HepG2 (cell line): Measurements from ENCODE around the gene ZDHHC3. TPM values are rescaled to one million over a fixed set of nuclear protein-coding genes. Genes with fewer than 3 reads are reported as not detected.

Source experiments
- ATAC-seq: fragments of 200-7000 bp; cut with Tn5 transposase; 3 replicates; pipeline ENCODE4 v1.9.1; 2020; ENCODE audit warnings: mild to moderate bottlenecking, moderate library complexity
- BruUV-seq: library from RNA; stranded (reverse); fragments of 400-500 nt; replicated peaks from 2 replicates; lab custom pipeline; 2021; lab: Mats Ljungman, UMichigan
- CTCF ChIA-PET: fragments of 300-600 bp; formaldehyde crosslinking; extraction: SDS; loops from one replicate; lab custom pipeline; 2021; ENCODE audit warnings: low total read pairs, inconsistent platforms, low intra/inter-chr PET ratio; lab: Yijun Ruan, JAX
- POLR2A ChIA-PET: fragments of 350-600 bp; sonication (Branson Sonifier 250); formaldehyde crosslinking; loops from one replicate; lab custom pipeline; 2020; ENCODE audit warnings: antibody characterized with exemption, inconsistent platforms; lab: Yijun Ruan, JAX
- DNase-seq: peaks from one replicate; pipeline ENCODE4 v3.0.0-alpha.2; 2015; ENCODE audit warnings: low spot score
- FAIRE-seq: peaks from 3 replicates; lab custom pipeline; 2011; peaks lifted over from hg19 to GRCh38; lab: Jason Lieb, UNC
- H2AFZ ChIP-seq: one replicate; pipeline ENCODE4 v1.6.1; 2011; ENCODE audit warnings: low read length, inconsistent platforms
- H3K27ac ChIP-seq: fragments of 300-600 bp; 3 replicates; pipeline ENCODE4 v1.8.0; 2011; ENCODE audit warnings: mixed run types, mild to moderate bottlenecking, mixed read lengths, low read length, inconsistent platforms; ENCODE audit not compliant: insufficient read depth; ENCODE audit errors: extremely low read length
- H3K27me3 ChIP-seq, 2 experiments: fragments of 200-600 bp in 1 of 2; 2 replicates in 1 of 2; 3 replicates in 1 of 2; pipeline versions ENCODE4 v1.6.0 to v1.8.0; 2011; ENCODE audit warnings: low read length in 2 of 2, mild to moderate bottlenecking in 2 of 2, moderate library complexity in 2 of 2, inconsistent platforms in 1 of 2; ENCODE audit not compliant: insufficient read depth in 2 of 2, control insufficient read depth in 1 of 2
- H3K36me3 ChIP-seq, 2 experiments: fragments of 200-600 bp in 1 of 2; replicated peaks in 1 of 2; 2 replicates in 1 of 2; 3 replicates in 1 of 2; pipeline versions ENCODE4 v1.5.1 to v1.8.0; 2011; ENCODE audit warnings: low read length in 2 of 2, inconsistent platforms in 1 of 2; ENCODE audit not compliant: insufficient read depth in 2 of 2, control insufficient read depth in 1 of 2
- H3K4me1 ChIP-seq: 2 replicates; pipeline ENCODE4 v1.5.1; 2012; ENCODE audit warnings: low read length, inconsistent platforms; ENCODE audit not compliant: insufficient read depth
- H3K4me2 ChIP-seq: 2 replicates; pipeline ENCODE4 v1.6.0; 2011; ENCODE audit warnings: low read depth, low read length, inconsistent platforms
- H3K4me3 ChIP-seq, 3 experiments: fragments of 200-600 bp in 1 of 3; sonication (generic), shearing (Covaris generic) in 1 of 3; replicated peaks in 1 of 3; 2 replicates each; pipeline ENCODE4 v1.5.1; 2011 to 2016; ENCODE audit warnings: low read length in 3 of 3, inconsistent platforms in 2 of 3, low read depth in 2 of 3, mild to moderate bottlenecking in 2 of 3, control low read depth in 1 of 3, mixed read lengths in 1 of 3; ENCODE audit not compliant: insufficient read depth in 1 of 3
- H3K79me2 ChIP-seq: one replicate; pipeline ENCODE4 v1.6.1; 2011; ENCODE audit warnings: low read length, inconsistent platforms; ENCODE audit not compliant: insufficient read depth
- H3K9ac ChIP-seq: 2 replicates; pipeline ENCODE4 v1.6.0; 2011; ENCODE audit warnings: mild to moderate bottlenecking, low read depth, low read length, inconsistent platforms; ENCODE audit not compliant: insufficient read depth
- H3K9me3 ChIP-seq: 2 replicates; pipeline ENCODE4 v1.5.1; 2012; ENCODE audit warnings: mild to moderate bottlenecking, low read length
- H4K20me1 ChIP-seq: 2 replicates; pipeline ENCODE4 v1.6.0; 2011; ENCODE audit warnings: inconsistent platforms, mild to moderate bottlenecking, low read length, moderate library complexity; ENCODE audit not compliant: insufficient read depth
- CEBPG ChIP-seq: IDR thresholded peaks from 2 replicates; pipeline ENCODE4 v1.6.1; 2016
- ELF1 ChIP-seq: sonication (generic); formaldehyde crosslinking; IDR thresholded peaks from 2 replicates; pipeline ENCODE4 v1.4.0; 2020; ENCODE audit warnings: missing genetic modification reagents
- ELK4 ChIP-seq: sonication (generic); formaldehyde crosslinking; IDR thresholded peaks from 2 replicates; pipeline ENCODE4 v1.9.0; 2021; ENCODE audit warnings: missing genetic modification reagents, borderline replicate concordance
- HBP1 ChIP-seq: IDR thresholded peaks from 2 replicates; pipeline ENCODE4 v1.6.1; 2016; ENCODE audit warnings: low read depth, control low read depth
- HNF1B ChIP-seq: sonication (generic); formaldehyde crosslinking; IDR thresholded peaks from 2 replicates; pipeline ENCODE4 v1.5.1; 2020; ENCODE audit warnings: mild to moderate bottlenecking, moderate library complexity, missing genetic modification reagents
- HOXA5 ChIP-seq: sonication (generic); formaldehyde crosslinking; IDR thresholded peaks from 2 replicates; pipeline ENCODE4 v1.4.0; 2020; ENCODE audit warnings: missing genetic modification reagents
- IRX3 ChIP-seq: sonication (generic); formaldehyde crosslinking; IDR thresholded peaks from 2 replicates; pipeline ENCODE4 v1.8.1; 2023; ENCODE audit warnings: mild to moderate bottlenecking, low read depth, missing genetic modification reagents, borderline replicate concordance
- PCBP1 ChIP-seq: fragments of 200-400 bp; formaldehyde crosslinking; IDR thresholded peaks from 2 replicates; pipeline ENCODE4 v1.6.1; 2017; ENCODE audit warnings: mild to moderate bottlenecking, low read depth, low read length, borderline replicate concordance
- PREB ChIP-seq: sonication (generic); formaldehyde crosslinking; IDR thresholded peaks from 2 replicates; pipeline ENCODE4 v1.4.0; 2020; ENCODE audit warnings: missing genetic modification reagents
- YEATS4 ChIP-seq: sonication (generic); formaldehyde crosslinking; IDR thresholded peaks from 2 replicates; pipeline ENCODE4 v1.4.0; 2020; ENCODE audit warnings: missing genetic modification reagents, borderline replicate concordance
- ZNF367 ChIP-seq: sonication (generic); formaldehyde crosslinking; IDR thresholded peaks from 2 replicates; pipeline ENCODE4 v1.4.0; 2020; ENCODE audit warnings: missing genetic modification reagents, borderline replicate concordance
- ZNF484 ChIP-seq: sonication (generic); formaldehyde crosslinking; IDR thresholded peaks from 2 replicates; pipeline ENCODE4 v1.5.1; 2020; ENCODE audit warnings: mild to moderate bottlenecking, low read depth, missing genetic modification reagents, borderline replicate concordance
- ZNF569 ChIP-seq: sonication (generic); formaldehyde crosslinking; IDR thresholded peaks from 2 replicates; pipeline ENCODE4 v1.5.0; 2020; ENCODE audit warnings: mild to moderate bottlenecking, missing genetic modification reagents, moderate library complexity, borderline replicate concordance
- ZNF589 ChIP-seq: sonication (generic); formaldehyde crosslinking; conservative IDR thresholded peaks from 2 replicates; pipeline ENCODE4 v1.8.0; 2022; ENCODE audit warnings: mild to moderate bottlenecking, moderate library complexity, missing genetic modification reagents
- ZNF710 ChIP-seq: sonication (generic); formaldehyde crosslinking; IDR thresholded peaks from 2 replicates; pipeline ENCODE4 v1.5.0; 2020; ENCODE audit warnings: mild to moderate bottlenecking, missing genetic modification reagents, borderline replicate concordance
- WGBS: methylation state at CpG from one replicate; pipeline ENCODE4 v1.1.6; 2017; ENCODE audit warnings: low lambda C conversion rate; 5-methylcytosine and 5-hydroxymethylcytosine counted together
- in situ Hi-C: cut with HindIII; loops from 2 replicates; pipeline ENCODE4 v1.10.0; 2017; ENCODE audit warnings: low pct_unique_long_range_greater_than_20kb; ENCODE audit not compliant: extremely low pct_ligation_motif_present
- intact Hi-C: fragments of 100-400 bp; cut with micrococcal nuclease; formaldehyde crosslinking; loops from one replicate; pipeline ENCODE4 v1.10.0; 2022; ENCODE audit not compliant: unreplicated experiment
- polyA plus RNA-seq, 8 experiments: library from polyadenylated mRNA; depleted of rRNA in 3 of 8; stranded (reverse) in 7 of 8; unstranded in 1 of 8; fragments of >200 nt; fragmentation: Illumina TruSeq in 4 of 8; extraction: Trizol in 4 of 8; gene quantifications; 2 replicates each; pipeline versions ENCODE4 v1.2.1 to v1.2.3, GENCODE V29; 2011 to 2016; ENCODE audit warnings: low read depth in 4 of 8, missing spikeins in 1 of 8, mixed read lengths in 1 of 8; ENCODE audit not compliant: insufficient read depth in 1 of 8
- total RNA-seq, 5 experiments: library from RNA; depleted of rRNA; stranded (reverse); fragments of >200 nt; fragmentation: Illumina TruSeq; extraction: Trizol; gene quantifications; 2 replicates each; pipeline ENCODE4 v1.2.3, GENCODE V29; 2016; ENCODE audit warnings: low read depth in 1 of 5

The ZDHHC3 gene
- total and polyA plus RNA-seq, 2 of the 13 experiments (the other 11 are each of a cell fraction or from before 2014, with no cell fraction given): 44.1 to 65.7 TPM

- WGBS: 98% methylated on average over 8 of the region's 8 CpGs
- ATAC-seq: no peak
- intact Hi-C loops: no loop called here
- DNase-seq: no peak
- H3K27ac ChIP-seq: no peak overlapping the region
- H3K4me3 ChIP-seq: no peak overlapping the region
- in situ Hi-C loops: no loop called here
- peaks cover 22 to 50% of the 10 kb centered on the region in 2 experiments for H3K36me3 ChIP-seq
- ChIA-PET CTCF (no interaction called here), POLR2A (no interaction called here)
- no peak overlapping the region for H3K9ac ChIP-seq
- H3K4me1 ChIP-seq: peaks cover 22% of the 10 kb centered on the region
- H3K27me3 ChIP-seq: no peaks in the 10 kb centered on the region
- no peak for FAIRE-seq
- peaks cover 14% of the 10 kb centered on the region for H4K20me1 ChIP-seq
- no peak overlapping the region for H2AFZ ChIP-seq
- TF ChIP-seq ZNF484: no peak
- TF ChIP-seq ELK4 (CRISPR knock-in tag): no peak
- TF ChIP-seq HNF1B (CRISPR knock-in tag): no peak
- TF ChIP-seq PREB (CRISPR knock-in tag): no peak
- no peak for TF ChIP-seq ZNF589
- TF ChIP-seq ZNF367 (CRISPR knock-in tag): no peak
- no peak for TF ChIP-seq ELF1 (CRISPR knock-in tag)
- no peak for TF ChIP-seq YEATS4
- TF ChIP-seq PCBP1: no peak
- TF ChIP-seq ZNF569 (CRISPR knock-in tag): no peak
- TF ChIP-seq CEBPG (CRISPR knock-in tag): no peak
- TF ChIP-seq ZNF710: no peak
- no peak for TF ChIP-seq IRX3 (CRISPR knock-in tag)
- TF ChIP-seq HOXA5: no peak
- no peak for TF ChIP-seq HBP1 (CRISPR knock-in tag)
- no TSS peak for BruUV-seq
- peaks cover 42% of the 10 kb centered on the region for H3K79me2 ChIP-seq
- H3K4me2 ChIP-seq: no peak overlapping the region
- no peaks in the 10 kb centered on the region for H3K9me3 ChIP-seq
These were observed 13.2 kb upstream of the ZDHHC3 start for GRCh38 chr3:44989141-44989540.
